AG04450 (cell line): ENCODE data around the gene TMEM256. TPM values are rescaled to one million over a fixed set of nuclear protein-coding genes. Genes with fewer than 3 reads are reported as not detected.
A peak's percentile ranks its signal among the peaks of the same experiment; 100 is the strongest.

ENCODE experiments used
- CTCF ChIA-PET: fragments of 300-600, 350-600 bp; formaldehyde crosslinking; extraction: SDS; loops from one replicate; lab custom pipeline; 2022; ENCODE audit warnings: antibody characterized with exemption, inconsistent platforms; lab: Charles Lee
- POLR2A ChIA-PET: fragments of 350-600 bp; formaldehyde crosslinking; extraction: SDS; loops from one replicate; lab custom pipeline; 2021; ENCODE audit warnings: antibody characterized with exemption, inconsistent platforms; lab: Yijun Ruan, JAX
- DNase-seq: peaks from one replicate; pipeline ENCODE4 v3.0.0-alpha.2; 2011; ENCODE audit warnings: low read depth, low spot score
- H3K27ac ChIP-seq: one replicate; pipeline ENCODE4 v1.5.1; 2012; ENCODE audit warnings: low read depth, low read length, control low read depth
- H3K27me3 ChIP-seq: one replicate; pipeline ENCODE4 v1.6.0; 2012; ENCODE audit warnings: low read length; ENCODE audit not compliant: control insufficient read depth, insufficient read depth
- H3K4me3 ChIP-seq: 2 replicates; pipeline ENCODE4 v1.5.1; 2011; ENCODE audit warnings: mild to moderate bottlenecking, low read depth, low read length, control low read depth
- H3K9me3 ChIP-seq: 2 replicates; pipeline ENCODE4 v1.5.1; 2012; ENCODE audit warnings: low read length; ENCODE audit not compliant: control insufficient read depth, insufficient read depth
- CTCF ChIP-seq: IDR thresholded peaks from 2 replicates; pipeline ENCODE4 v1.5.1; 2011; ENCODE audit warnings: low read depth, low read length, control low read depth, inconsistent platforms
- polyA plus RNA-seq: library from polyadenylated mRNA; depleted of rRNA; stranded (reverse); fragments of >200 nt; gene quantifications from 2 replicates; pipeline ENCODE4 v1.2.3, GENCODE V29; 2011

Gene TMEM256
- polyA plus RNA-seq, 1 experiment = 83.8 TPM

DNA sequence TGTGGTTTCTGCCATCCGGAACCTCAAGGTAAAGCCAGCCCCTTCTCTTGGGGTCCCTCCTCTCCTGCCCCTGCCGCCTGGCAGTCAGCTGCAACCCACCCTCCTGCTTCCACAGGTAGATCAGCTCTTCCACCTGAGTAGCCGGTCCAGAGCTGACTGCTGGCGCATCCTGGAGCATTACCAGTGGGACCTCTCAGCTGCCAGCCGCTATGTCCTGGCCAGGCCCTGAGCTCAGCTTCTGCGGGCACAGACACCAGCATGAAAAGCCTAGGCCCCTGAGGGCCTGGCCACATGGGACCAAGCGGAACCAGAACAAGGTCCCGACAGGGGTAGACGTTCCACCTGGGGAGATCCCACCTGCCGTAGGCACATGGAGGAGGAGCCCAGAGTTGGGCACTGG lies 15.0 kb downstream of the TMEM256 start:
- Histone ChIP-seq H3K27me3 (no peaks in the 10 kb centered on the region), H3K4me3 (no peak overlapping the region), H3K27ac (no peak overlapping the region), H3K9me3 (no peaks in the 10 kb centered on the region; the same call in 1 of the 2 replicates)
- CTCF ChIA-PET = no interaction called here
- POLR2A ChIA-PET = no interaction called here
- TF ChIP-seq CTCF = no peak
- no peak for DNase-seq

GRCh38 chr17:7384489-7385081 lies 19.3 kb downstream of the TMEM256 start:
- ChIA-PET POLR2A (interaction anchor here (0.5 kb wide), 1 partner anchor 119 kb away, joined by 4 read pairs; no protein-coding TSS in a partner anchor), CTCF (interaction anchor here (0.6 kb wide), 1 partner anchor 176 kb away, joined by 4 read pairs; no protein-coding TSS in a partner anchor)
- TF ChIP-seq CTCF = no peak

DNA sequence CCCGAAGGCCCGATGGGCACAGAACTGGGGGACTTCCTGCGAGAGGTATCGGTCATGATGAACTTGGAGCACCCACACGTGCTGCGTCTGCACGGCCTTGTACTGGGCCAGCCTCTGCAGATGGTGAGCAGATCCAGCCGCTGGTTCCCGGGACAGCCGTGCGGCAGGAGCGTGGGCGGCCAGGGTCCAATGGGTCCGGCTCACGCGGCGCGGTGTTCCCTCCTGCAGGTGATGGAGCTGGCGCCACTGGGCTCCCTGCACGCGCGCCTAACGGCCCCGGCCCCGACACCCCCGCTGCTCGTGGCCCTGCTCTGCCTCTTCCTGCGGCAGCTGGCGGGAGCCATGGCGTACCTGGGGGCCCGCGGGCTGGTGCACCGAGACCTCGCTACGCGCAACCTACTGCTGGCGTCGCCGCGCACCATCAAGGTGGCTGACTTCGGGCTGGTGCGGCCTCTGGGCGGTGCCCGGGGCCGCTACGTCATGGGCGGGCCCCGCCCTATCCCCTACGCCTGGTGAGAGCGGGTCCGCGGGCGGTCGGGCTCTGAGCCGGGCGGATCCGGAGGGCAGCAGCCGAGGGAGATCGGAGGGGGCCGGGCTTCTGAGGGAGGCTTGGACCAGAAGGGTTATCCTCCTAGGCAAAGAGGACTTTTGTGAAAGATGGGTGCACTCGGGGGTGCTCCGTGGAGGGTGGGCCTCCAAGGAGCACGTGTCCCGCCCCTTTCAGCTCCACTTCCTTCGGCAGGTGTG lies 20.0 kb downstream of the TMEM256 start:
- ChIA-PET CTCF (interaction anchor here (0.6 kb wide), 1 partner anchor 177 kb away, joined by 4 read pairs; no protein-coding TSS in a partner anchor), POLR2A (interaction anchor here (0.6 kb wide), 1 partner anchor 151 kb away, joined by 5 read pairs; no protein-coding TSS in a partner anchor)

More at GRCh38 chr17:7384489-7385081, 19.3 kb downstream of the TMEM256 start:
- peaks cover 7% of the 10 kb centered on the region for H3K9me3 ChIP-seq
- DNase-seq = no peak
- H3K27me3 ChIP-seq = peaks cover 34% of the 10 kb centered on the region
- H3K27ac ChIP-seq = no peak overlapping the region
- H3K4me3 ChIP-seq = peak overlapping the region; percentile 52

GRCh38 chr17:7383371-7383741 lies 20.5 kb downstream of the TMEM256 start:
- no peak for DNase-seq
- H3K9me3 ChIP-seq = peaks cover 8% of the 10 kb centered on the region
- CTCF ChIA-PET = no interaction called here
- no peak for TF ChIP-seq CTCF
- no peak overlapping the region for H3K27ac ChIP-seq
- peaks cover 37% of the 10 kb centered on the region for H3K27me3 ChIP-seq
- POLR2A ChIA-PET = interaction anchor here (0.6 kb wide), 1 partner anchor 151 kb away, joined by 5 read pairs; no protein-coding TSS in a partner anchor
- H3K4me3 ChIP-seq = no peak overlapping the region

More for the DNA sequence above, 20.0 kb downstream of the TMEM256 start:
- no peak overlapping the region for H3K27ac ChIP-seq
- peaks cover 37% of the 10 kb centered on the region for H3K27me3 ChIP-seq
- peak overlapping the region; percentile 52 for H3K4me3 ChIP-seq
- peaks cover 8% of the 10 kb centered on the region for H3K9me3 ChIP-seq
- DNase-seq = no peak
- no peak for TF ChIP-seq CTCF

GRCh38 chr17:7382901-7383300 lies 21.0 kb downstream of the TMEM256 start:
- DNase-seq = no peak
- CTCF ChIA-PET = no interaction called here
- POLR2A ChIA-PET = interaction anchor here (0.6 kb wide), 1 partner anchor 150 kb away, joined by 5 read pairs; no protein-coding TSS in a partner anchor
- no peak overlapping the region for H3K27ac ChIP-seq
- H3K4me3 ChIP-seq = no peak overlapping the region
- no peak for TF ChIP-seq CTCF
- H3K27me3 ChIP-seq = peaks cover 37% of the 10 kb centered on the region
- H3K9me3 ChIP-seq = peaks cover 8% of the 10 kb centered on the region
